GM19455 (cell line): ENCODE results near the gene ALG1.
"Not testable (repeated sequence)": the region's sequence is repeated elsewhere in the genome, so short reads cannot be mapped to it uniquely, and the experiment has no call there.

Experiments used
- ATAC-seq: cut with Tn5 transposase; IDR thresholded peaks from one replicate; pipeline ENCODE4 v1.9.1; 2021; ENCODE audit not compliant: unreplicated experiment

The ALG1 gene

DNA sequence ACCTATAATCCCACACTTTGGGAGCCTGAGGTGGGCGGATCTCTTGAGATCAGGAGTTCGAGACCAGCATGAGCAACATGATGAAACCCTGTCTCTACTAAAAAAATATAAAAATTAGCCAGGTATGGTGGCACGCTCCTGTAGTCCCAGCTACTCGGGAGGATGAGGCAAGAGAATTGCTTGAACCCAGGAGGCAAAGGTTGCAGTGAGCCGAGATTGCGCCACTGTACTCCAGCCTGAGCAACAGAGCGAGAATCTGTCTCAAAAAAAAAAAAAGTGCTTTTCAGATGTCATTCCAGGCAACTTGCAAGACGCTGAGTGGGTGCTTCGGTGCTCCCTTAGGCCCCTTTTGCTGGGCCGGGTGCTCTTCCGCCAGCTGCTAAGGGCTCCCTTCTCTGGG, 27.1 kb upstream of the ALG1 start:
- ATAC-seq, result not testable (repeated sequence)

GRCh38 chr16:5045499-5046115, 26.0 kb upstream of the ALG1 start:
- no peak for ATAC-seq

DNA sequence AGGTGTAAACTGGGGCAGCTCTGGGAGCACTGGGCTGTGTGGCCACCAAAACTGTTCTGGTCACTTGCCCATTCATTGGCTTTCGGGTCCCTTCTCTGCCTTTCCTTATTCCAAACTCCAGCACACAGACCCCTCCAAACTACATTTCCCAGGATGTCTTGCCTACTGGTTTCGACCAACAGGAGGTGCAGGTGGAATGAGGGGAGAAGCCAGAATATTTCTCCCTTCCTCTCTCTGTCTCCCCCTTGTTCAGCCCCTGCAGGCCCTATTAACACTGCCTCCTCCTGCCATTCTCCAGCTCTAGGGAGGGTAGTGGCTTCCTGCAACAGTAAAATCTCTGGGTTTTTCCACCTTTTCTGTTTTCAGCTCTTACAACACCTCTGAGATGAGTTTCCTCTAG, 24.7 kb upstream of the ALG1 start:
- ATAC-seq, result no peak

DNA sequence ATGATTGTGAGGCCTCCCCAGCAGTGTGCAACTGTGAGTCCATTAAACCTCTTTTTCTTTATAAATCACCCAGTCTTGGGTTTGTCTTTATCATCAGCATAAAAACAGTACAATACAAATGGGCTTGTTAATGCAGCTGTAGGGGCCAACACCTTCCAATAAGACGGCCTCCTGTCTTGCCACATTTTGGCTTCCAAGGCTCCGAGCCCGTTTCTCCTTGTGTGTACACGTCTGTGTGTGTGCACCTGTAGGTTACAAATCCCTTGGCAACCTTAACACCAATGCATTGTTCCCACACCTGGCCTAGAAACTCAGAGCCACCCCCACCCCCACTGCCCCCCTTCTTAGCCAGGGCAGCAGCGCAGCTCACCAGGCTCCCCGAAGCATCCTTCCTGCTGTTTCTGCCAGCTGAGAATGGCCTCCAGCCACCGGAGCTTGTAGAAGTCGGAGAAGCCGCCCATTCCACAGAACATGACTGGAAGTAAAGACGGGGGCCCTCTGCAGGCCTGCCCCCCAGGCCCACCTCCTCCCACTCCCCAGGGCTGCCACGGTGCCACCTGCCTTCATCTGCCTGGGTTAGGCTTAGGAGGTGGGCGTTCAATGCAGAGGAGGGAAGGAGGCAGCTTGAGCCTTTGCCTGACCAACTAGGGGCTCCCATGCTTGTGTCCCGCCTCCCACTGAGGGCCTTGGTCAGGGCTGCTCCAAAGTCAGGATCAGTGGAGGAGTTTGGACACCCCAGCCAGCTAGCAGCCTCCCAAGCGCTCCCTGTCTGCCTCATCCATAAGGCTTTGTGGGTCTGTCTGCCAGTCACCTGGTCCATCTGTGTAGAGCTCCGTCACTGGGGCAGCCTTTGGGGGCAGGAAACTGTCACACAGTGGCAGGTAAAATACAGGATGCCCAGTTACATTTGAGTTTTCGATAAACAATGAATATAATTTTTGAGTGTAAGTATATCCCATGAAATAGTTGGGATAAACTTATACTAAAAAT, 16.5 kb upstream of the ALG1 start:
- ATAC-seq, result no peak

DNA sequence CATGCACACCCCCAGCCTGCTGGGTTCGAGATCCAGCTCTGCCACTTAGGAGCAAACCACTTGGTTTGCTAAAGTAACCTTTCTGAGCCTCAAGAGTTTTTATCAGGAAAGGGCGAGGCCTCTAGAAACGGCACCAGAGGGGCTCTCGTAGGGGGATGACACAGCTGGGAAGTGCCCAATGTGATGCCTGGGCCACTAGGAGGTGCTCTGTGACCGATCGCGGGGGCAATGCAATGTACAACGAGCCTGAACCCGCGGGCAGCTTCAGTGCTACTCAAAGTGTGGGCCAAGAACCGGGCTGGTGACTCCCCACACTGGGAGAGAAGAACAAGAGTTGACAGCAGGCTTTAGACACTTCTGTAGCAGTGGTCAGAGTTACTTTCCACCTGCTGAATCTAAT, 15.3 kb upstream of the ALG1 start:
- ATAC-seq, result no peak

- ATAC-seq, result no peak
Measured at GRCh38 chr16:5058476-5058875, 13.2 kb upstream of the ALG1 start.

DNA sequence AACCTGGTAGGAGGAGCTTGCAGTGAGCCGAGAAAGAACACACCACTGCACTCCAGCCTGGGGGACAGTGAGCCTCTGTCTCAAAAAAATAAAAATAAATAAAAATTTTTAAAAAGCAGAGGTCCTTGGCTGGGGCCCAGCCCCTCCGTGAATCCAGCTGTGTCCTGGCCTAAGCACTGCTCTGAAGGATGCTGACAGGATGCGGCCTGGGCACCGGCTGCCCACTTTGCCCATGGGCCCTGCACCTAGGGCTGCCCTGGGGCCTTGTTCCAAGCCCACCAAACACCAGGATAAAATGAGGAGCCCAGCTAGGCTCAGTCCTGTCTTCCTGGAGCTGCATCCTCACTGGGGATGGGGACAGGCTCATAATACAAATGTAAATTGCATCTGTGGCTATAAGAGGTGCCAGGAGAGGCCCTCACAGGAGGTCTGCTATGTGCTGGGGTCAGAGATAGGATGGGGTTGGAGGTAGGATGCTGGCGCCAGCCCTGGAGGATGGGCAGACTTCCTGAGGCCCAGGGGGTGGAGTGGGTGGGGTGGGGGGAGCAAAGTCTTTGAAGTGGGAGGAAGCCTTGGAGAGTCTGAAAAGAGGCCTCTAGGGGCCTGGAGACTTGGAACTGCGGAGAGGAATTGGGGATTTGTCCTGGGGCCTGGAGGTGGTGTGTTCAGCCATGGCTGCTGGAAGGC, 12.1 kb upstream of the ALG1 start:
- no peak for ATAC-seq

- no peak for ATAC-seq
Measured at GRCh38 chr16:5060073-5060641, 11.5 kb upstream of the ALG1 start.

- ATAC-seq, result no peak
Measured at GRCh38 chr16:5062051-5062450, 9.6 kb upstream of the ALG1 start.

GRCh38 chr16:5062790-5063765, 8.6 kb upstream of the ALG1 start:
- no peak for ATAC-seq

DNA sequence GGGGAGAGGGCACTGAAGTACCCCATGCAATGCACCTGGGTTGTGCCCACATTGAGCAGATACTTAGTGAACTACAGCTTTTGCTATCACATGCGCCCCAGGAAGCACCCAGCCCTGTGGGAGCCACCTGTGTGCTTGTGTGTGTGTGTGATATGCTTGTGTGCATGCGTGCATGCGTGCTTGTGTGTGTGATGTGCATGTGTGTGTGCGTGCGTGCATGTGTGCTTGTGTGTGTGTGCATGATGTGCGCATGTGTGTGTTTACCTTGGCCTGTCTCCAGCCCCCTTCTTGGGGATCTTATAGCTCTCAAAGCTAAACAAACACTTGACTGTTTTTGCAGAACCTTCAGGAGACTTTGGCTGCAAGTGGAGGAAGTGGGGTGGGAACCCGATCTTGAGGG, 6.7 kb upstream of the ALG1 start:
- ATAC-seq, result no peak

DNA sequence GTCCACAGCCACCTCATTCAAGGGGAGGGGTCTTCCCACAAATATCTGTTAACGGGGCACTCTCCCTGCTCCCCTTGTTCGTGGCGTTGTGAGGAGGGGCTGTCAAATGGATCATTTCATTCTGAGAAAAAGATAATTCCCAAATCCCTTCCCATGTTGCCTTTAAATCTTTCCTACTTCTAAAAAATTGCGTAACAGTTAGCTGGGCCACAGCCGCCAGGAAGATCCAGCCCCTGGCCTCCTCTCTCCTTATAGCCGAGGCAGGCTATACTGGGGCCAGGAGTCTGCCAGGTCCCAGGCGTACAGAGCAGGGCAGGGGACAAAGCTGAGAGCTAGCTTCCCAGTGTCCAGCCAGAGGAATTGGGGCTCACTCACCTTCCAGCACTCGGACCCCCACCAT, 6.3 kb upstream of the ALG1 start:
- no peak for ATAC-seq

DNA sequence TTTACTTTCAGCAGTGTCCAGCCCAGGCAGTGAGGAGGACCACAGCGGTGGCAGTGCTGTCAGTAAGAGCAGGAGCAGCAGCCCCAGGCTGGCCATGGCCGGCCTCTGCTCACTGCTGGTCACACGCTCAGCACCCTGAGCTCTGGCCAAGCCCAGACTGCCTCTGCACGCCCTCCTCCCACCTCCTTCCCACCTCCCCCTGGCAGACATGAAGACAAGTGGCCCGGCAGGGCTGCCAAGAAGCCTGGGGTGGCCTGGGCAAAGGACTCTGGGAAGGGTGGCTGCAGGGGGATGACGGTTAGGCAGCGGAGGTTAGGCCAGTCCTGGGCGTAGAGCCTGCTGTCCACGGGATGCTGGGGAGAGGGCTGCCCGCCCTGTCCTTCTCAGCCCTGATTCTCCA, 5.8 kb upstream of the ALG1 start, which contains the start of gene C16orf89:
TSS of gene C16orf89 (minus strand) at position 144 of the 400 bp plus-strand sequence. CDS start at position 96, 48 bp downstream.
- ATAC-seq, result no peak

DNA sequence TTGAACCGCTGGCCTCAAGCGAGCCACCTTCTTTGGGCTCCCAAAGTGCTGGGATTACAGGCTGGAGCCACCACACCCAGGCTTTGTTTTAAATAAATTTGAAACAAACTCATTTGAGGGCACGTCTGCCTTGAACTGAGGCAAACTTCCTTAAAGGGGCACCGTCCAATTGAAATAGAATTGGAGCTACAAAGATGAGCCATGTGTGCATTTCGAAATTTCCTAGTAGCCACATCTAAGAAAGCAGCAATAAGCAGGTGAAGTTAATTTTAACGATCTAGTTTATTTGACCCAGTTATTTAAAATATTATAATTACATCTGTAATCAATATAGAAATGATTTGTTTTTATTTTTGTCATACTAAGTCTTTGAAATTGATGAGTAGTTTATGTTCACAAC, 5.1 kb upstream of the ALG1 start:
- ATAC-seq, result no peak

DNA sequence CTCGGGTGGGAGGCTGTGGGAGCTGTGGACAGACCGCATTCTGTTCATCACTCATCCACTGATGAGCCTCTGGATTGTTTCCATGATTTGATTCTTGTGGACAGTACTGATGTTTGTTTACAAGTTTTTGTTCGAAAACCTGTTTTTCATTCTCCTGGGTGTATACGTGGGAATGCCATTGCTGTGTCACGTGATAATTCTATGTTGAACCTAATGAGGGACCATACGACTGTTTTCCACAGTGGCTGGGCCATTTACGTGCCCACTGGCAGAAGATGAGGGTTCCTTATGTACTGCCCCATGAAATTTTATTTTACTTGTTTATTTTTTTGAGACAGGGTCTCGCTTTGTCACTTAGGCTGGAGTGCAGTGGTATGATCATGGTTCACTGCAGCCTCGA, 2.6 kb upstream of the ALG1 start:
- ATAC-seq, result no peak

DNA sequence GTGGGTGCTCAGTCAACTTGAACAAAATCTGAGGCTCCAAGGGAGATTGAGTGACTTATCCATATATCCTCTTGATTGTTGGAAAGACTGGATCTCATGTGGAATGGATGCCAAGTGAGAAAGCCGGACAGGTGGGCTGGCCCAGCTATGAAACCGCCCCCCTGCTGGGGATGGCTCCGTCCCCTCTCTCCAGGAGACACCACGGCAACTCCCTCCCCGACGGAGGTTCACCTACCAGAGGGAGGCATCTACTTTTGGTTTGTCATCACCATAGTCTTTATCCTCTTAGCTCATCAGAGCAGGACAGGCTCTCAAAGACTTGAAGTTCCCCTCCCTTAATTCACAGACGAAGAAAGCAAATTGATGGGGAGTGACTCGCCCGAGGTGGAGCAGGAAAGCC, 1.8 kb upstream of the ALG1 start:
- ATAC-seq, result no peak

GRCh38 chr16:5070431-5071186, 1.0 kb upstream of the ALG1 start:
- no peak for ATAC-seq

GRCh38 chr16:5071341-5071680, 332 bp upstream of the ALG1 start:
- no peak for ATAC-seq
